Activated B cell treated with CpG ODN at 0.5 μM for 24 hours (primary cell): ENCODE measurements around the gene PDE3B. TPM values are rescaled to one million over a fixed set of nuclear protein-coding genes. Genes with fewer than 3 reads are reported as not detected.

Experiments
- ATAC-seq: fragments of 200-7000 bp; cut with Tn5 transposase; one replicate; pipeline ENCODE4 v1.10.0; 2021; ENCODE audit warnings: low read depth, mild to moderate bottlenecking, moderate library complexity
- CTCF ChIA-PET: fragments of 350-600 bp; sonication (Branson Sonifier 250); formaldehyde crosslinking; loops from one replicate; lab custom pipeline; 2021; ENCODE audit warnings: antibody characterized with exemption; lab: Charles Lee
- POLR2A ChIA-PET: fragments of 350-600 bp; sonication (Branson Sonifier 250); formaldehyde crosslinking; loops from one replicate; lab custom pipeline; 2021; ENCODE audit warnings: antibody characterized with exemption; lab: Charles Lee
- DNase-seq: peaks from one replicate; pipeline ENCODE4 v3.0.0; 2022
- H3K27ac Mint-ChIP-seq: one replicate; pipeline ENCODE4 v1.8.0; 2020; ENCODE audit warnings: mixed read lengths
- H3K27me3 Mint-ChIP-seq: one replicate; pipeline ENCODE4 v1.8.0; 2021; ENCODE audit warnings: mixed read lengths
- H3K36me3 Mint-ChIP-seq: one replicate; pipeline ENCODE4 v1.8.0; 2021; ENCODE audit warnings: low read depth, mixed read lengths
- H3K4me1 Mint-ChIP-seq: one replicate; pipeline ENCODE4 v1.8.0; 2021; ENCODE audit warnings: mixed read lengths
- H3K4me3 Mint-ChIP-seq: one replicate; pipeline ENCODE4 v1.8.0; 2020; ENCODE audit warnings: mild to moderate bottlenecking, mixed read lengths
- H3K9me3 Mint-ChIP-seq: one replicate; pipeline ENCODE4 v1.8.0; 2020; ENCODE audit warnings: mixed read lengths
- CTCF ChIP-seq: fragments of 200-600 bp; IDR thresholded peaks from one replicate; pipeline ENCODE4 v1.8.0; 2022; ENCODE audit warnings: antibody characterized with exemption, mild to moderate bottlenecking
- intact Hi-C: fragments of 100-400 bp; cut with micrococcal nuclease; formaldehyde crosslinking; loops from one replicate; pipeline ENCODE4 v1.15.1; 2024
- total RNA-seq: library from RNA; stranded (reverse); gene quantifications from 2 replicates; pipeline ENCODE4 v1.2.3, GENCODE V29; 2022

PDE3B gene
- total RNA-seq, 1 donor from 2014 or later = 13.4 TPM

- peaks cover 26% of the 10 kb centered on the region for H3K4me1 Mint-ChIP-seq
- H3K9me3 Mint-ChIP-seq = no peaks in the 10 kb centered on the region
- H3K36me3 Mint-ChIP-seq = peaks cover 7% of the 10 kb centered on the region
- H3K4me3 Mint-ChIP-seq = peak overlapping the region; percentile 87
- peaks cover 2% of the 10 kb centered on the region for H3K27me3 Mint-ChIP-seq
- DNase-seq (no peak), ATAC-seq (no peak)
- ChIA-PET CTCF (interaction anchor here (1.0 to 4.7 kb wide), 3 partner anchors 10 to 333 kb away, joined by 4 to 73 read pairs (median 11); no protein-coding TSS in a partner anchor), POLR2A (interaction anchor here (1.3 to 3.4 kb wide), 13 partner anchors 11 to 1225 kb away, joined by 3 to 58 read pairs (median 13); partner anchors contain the start of genes COPB1, FAR1, PDE3B and PSMA1)
- intact Hi-C loops = loop anchor here (1.0 to 5.0 kb wide), 8 partner anchors 80 to 1615 kb away; partner anchors contain the start of genes BMAL1, CALCA and FAR1
- no peak for TF ChIP-seq CTCF
- peak overlapping the region; percentile 76 for H3K27ac Mint-ChIP-seq
Measured at GRCh38 chr11:14892577-14892976, 249.0 kb downstream of the PDE3B start.

GRCh38 chr11:14894657-14895598, 251.3 kb downstream of the PDE3B start:
- intact Hi-C loops = loop anchor here (5.0 kb wide), 4 partner anchors 77 to 1228 kb away; partner anchors contain the start of genes CALCA and FAR1
- CTCF ChIA-PET = interaction anchor here (0.6 to 1.4 kb wide), 5 partner anchors 10 to 111 kb away, joined by 3 to 6 read pairs (median 3); no protein-coding TSS in a partner anchor
- DNase-seq = no peak
- peaks cover 7% of the 10 kb centered on the region for H3K36me3 Mint-ChIP-seq
- no peak overlapping the region for H3K27ac Mint-ChIP-seq
- POLR2A ChIA-PET = interaction anchor here (1.0 to 1.3 kb wide), 2 partner anchors 9 to 374 kb away, joined by 3 to 5 read pairs; no protein-coding TSS in a partner anchor
- H3K4me1 Mint-ChIP-seq = peaks cover 19% of the 10 kb centered on the region
- TF ChIP-seq CTCF = no peak
- no peak overlapping the region for H3K4me3 Mint-ChIP-seq
- ATAC-seq = no peak
- H3K9me3 Mint-ChIP-seq = no peaks in the 10 kb centered on the region
- H3K27me3 Mint-ChIP-seq = peaks cover 2% of the 10 kb centered on the region

GRCh38 chr11:14898355-14898754, 254.8 kb downstream of the PDE3B start:
- Mint-ChIP-seq H3K9me3 (no peaks in the 10 kb centered on the region), H3K27ac (no peak overlapping the region), H3K4me1 (peaks cover 1% of the 10 kb centered on the region), H3K27me3 (peaks cover 2% of the 10 kb centered on the region), H3K4me3 (no peak overlapping the region), H3K36me3 (no peaks in the 10 kb centered on the region)
- no peak for DNase-seq
- POLR2A ChIA-PET = no interaction called here
- intact Hi-C loops = no loop called here
- TF ChIP-seq CTCF = no peak
- no peak for ATAC-seq
- CTCF ChIA-PET = interaction anchor here (2.4 kb wide), 1 partner anchor 9 kb away, joined by 11 read pairs; no protein-coding TSS in a partner anchor

GRCh38 chr11:14898906-14899305, 255.3 kb downstream of the PDE3B start:
- CTCF ChIA-PET = interaction anchor here (2.4 kb wide), 1 partner anchor 9 kb away, joined by 11 read pairs; no protein-coding TSS in a partner anchor
- no peak for TF ChIP-seq CTCF
- Mint-ChIP-seq H3K9me3 (no peaks in the 10 kb centered on the region), H3K27me3 (peaks cover 2% of the 10 kb centered on the region), H3K27ac (no peak overlapping the region), H3K4me3 (no peak overlapping the region), H3K4me1 (peaks cover 3% of the 10 kb centered on the region), H3K36me3 (no peaks in the 10 kb centered on the region)
- no peak for ATAC-seq
- POLR2A ChIA-PET = no interaction called here
- intact Hi-C loops = no loop called here
- DNase-seq = no peak
